Spleen (tissue), 11 donors: Measurements from ENCODE around the gene SPNS2. TPM values are rescaled to one million over a fixed set of nuclear protein-coding genes. Genes with fewer than 3 reads are reported as not detected.
A peak's percentile ranks its signal among the peaks of the same experiment; 100 is the strongest.

ENCODE experiments used
- DNase-seq: peaks from one replicate; pipeline ENCODE4 v3.0.0-alpha.2; 2020
- H3K27ac ChIP-seq, 8 donors: fragments of 200-600 bp; sonication (generic) in 7 of 8; 1 replicate in 4 of 8; 2 replicates in 4 of 8; pipeline versions ENCODE4 v1.5.0 to v1.8.0; 2016 to 2021; ENCODE audit warnings: inconsistent platforms in 4 of 8, mild to moderate bottlenecking in 4 of 8, moderate library complexity in 1 of 8
- H3K27me3 ChIP-seq, 7 donors: fragments of 200-600 bp; sonication (generic) in 6 of 7; replicated peaks in 1 of 7; 1 replicate in 4 of 7; 2 replicates in 3 of 7; pipeline versions ENCODE4 v1.5.0 to v1.8.0; 2016 to 2021; ENCODE audit warnings: inconsistent platforms in 3 of 7, mild to moderate bottlenecking in 1 of 7
- H3K36me3 ChIP-seq, 6 donors: fragments of 200-600 bp; sonication (generic) in 5 of 6; 1 replicate in 4 of 6; 2 replicates in 2 of 6; pipeline versions ENCODE4 v1.5.0 to v1.8.0; 2016 to 2021; ENCODE audit warnings: inconsistent platforms in 2 of 6
- H3K4me1 ChIP-seq, 6 donors: fragments of 200-600 bp; sonication (generic) in 5 of 6; 1 replicate in 3 of 6; 2 replicates in 3 of 6; pipeline versions ENCODE4 v1.5.0 to v1.8.0; 2016 to 2021; ENCODE audit warnings: inconsistent platforms in 3 of 6
- H3K4me3 ChIP-seq, 8 donors: fragments of 200-600 bp; sonication (generic) in 7 of 8; 1 replicate in 4 of 8; 2 replicates in 4 of 8; pipeline versions ENCODE4 v1.5.0 to v1.8.0; 2016 to 2021; ENCODE audit warnings: inconsistent platforms in 4 of 8, mild to moderate bottlenecking in 4 of 8, moderate library complexity in 2 of 8
- H3K9me3 ChIP-seq, 8 donors: fragments of 200-600 bp; sonication (generic) in 7 of 8; 1 replicate in 4 of 8; 2 replicates in 4 of 8; pipeline versions ENCODE4 v1.5.0 to v1.8.0; 2016 to 2021; ENCODE audit warnings: inconsistent platforms in 4 of 8
- POLR2A ChIP-seq, 3 donors: fragments of 450-650 bp; IDR thresholded peaks; one replicate each; pipeline ENCODE4 v1.5.1; 2017; ENCODE audit warnings: antibody characterized with exemption in 3 of 3, mild to moderate bottlenecking in 1 of 3
- POLR2AphosphoS5 ChIP-seq, 3 donors: sonication (generic); formaldehyde crosslinking; IDR thresholded peaks; one replicate each; pipeline ENCODE4 v1.5.1; 2017; ENCODE audit warnings: antibody characterized with exemption in 3 of 3
- WGBS, 5 donors: extraction: QIAGEN DNeasy Blood & Tissue Kit in 3 of 5; methylation state at CpG; one replicate each; pipeline versions ENCODE4 v1.1.5 to v1.1.7; 2013 to 2018; 5-methylcytosine and 5-hydroxymethylcytosine counted together
- intact Hi-C: fragments of 100-400 bp; cut with DNase I; formaldehyde crosslinking; loops from one replicate; pipeline ENCODE4 v1.15.0; 2023; ENCODE audit warnings: low total_unique reads
- polyA plus RNA-seq, 3 donors: library from polyadenylated mRNA; stranded (reverse); fragments of 200-250 nt; gene quantifications; one replicate each; pipeline ENCODE4 v1.2.1, GENCODE V29; 2013
- total RNA-seq, 7 donors: library from RNA; depleted of rRNA in 3 of 7; stranded (reverse); fragments of >200 nt in 3 of 7; fragmentation: NEBNext Ultra II Directional in 4 of 7; extraction: Animal tissue kit (Norgen Biotek cat#: 25700) in 4 of 7; gene quantifications; one replicate each; pipeline versions ENCODE4 v1.1.0 to v1.2.1, GENCODE V29; 2016 to 2021
- TF ChIP-seq, protein P1 (sequence below), 11 experiments: fragments of 200-600 bp in 7 of 11; fragments of 450-650 bp in 4 of 11; sonication (generic) in 4 of 11; IDR thresholded peaks in 8 of 11; conservative IDR thresholded peaks in 3 of 11; 1 replicate in 7 of 11; 2 replicates in 4 of 11; pipeline versions ENCODE4 v1.4.0 to v1.8.0; 2016 to 2021; ENCODE audit warnings: antibody characterized with exemption in 11 of 11, inconsistent platforms in 4 of 11, mild to moderate bottlenecking in 1 of 11
- donor health status: healthy with polysubstance abuse.
- donor health status: DM: no; HTN: no; CAD: no; lungs with moderate emphysema.
- donor health status: DM: no; HTN: no; CAD: no.
- donor health status: Bipolar disorder and iron deficiency.
- donor health status: healthy.
- donor health status: DM: no; HTN: no; CAD: no.
- donor health status: DM: yes; HTN: yes; CAD: no.

The SPNS2 gene
- total and polyA plus RNA-seq, 10 donors = 8.1 to 53.5 (median 22.9) TPM

DNA sequence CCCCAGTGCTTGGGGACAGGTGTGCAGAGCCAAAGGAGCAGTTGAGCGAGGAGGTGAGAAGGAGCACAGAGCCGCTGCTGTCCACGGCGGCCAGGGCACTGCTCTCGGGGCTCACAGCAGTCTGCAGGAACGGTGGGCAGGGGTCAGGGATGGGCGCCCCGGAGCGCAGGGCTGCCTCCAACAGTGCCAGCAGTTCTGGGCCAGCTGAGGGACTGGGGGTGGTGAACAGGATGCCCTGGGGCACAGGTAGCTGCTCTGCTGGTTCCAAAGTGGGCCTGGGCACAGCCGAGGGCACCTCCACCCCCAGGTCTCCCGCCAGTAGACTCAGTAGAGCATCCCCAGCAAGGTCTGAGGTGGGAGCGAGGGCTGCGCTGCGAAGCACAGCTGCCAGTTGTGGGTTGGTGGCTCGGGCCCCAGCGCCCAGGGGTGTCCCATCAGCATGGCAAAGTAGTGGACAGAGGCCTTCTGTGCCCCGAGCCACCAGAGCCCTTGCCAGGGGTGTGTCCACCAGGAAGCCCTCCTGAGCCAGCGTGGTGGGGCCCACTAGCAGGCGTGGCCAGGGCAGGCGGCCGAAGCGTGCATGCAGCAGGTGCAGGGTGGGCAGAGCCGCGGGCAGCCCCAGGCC lies 59.8 kb downstream of the SPNS2 start:
- intact Hi-C loops = no loop called here

DNA sequence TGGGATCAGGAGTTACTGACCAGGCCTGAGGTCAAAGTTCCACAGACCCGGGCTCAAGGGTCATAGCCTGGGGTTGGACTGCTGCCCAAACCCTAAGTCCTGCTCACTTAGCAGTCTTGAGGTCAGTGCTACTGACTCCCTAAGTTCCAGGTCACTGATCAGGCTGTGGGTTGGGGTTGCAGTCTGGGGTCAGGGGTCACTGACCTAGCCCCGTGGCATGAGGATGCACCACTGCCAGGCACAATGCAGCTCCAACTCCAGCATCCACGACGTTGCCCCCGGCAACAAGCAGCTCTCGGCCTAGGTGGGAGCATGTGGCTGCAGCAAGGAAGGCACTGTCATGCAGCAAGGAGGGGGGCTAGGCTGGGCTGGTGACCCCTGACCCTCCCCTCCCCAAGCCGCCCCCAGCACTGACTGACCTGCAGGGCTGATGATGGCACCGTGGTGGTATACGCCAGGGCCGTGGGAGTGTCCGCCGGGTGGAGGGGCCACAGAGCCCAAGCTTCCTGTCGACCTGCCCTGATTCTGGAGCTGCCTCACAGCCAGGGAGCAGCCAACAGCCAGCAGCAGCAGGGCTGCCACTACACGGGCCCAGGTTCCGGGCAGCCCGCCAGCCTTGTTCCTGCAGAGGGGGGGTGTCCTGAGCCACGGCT lies 60.6 kb downstream of the SPNS2 start:
- Histone ChIP-seq H3K36me3 (no peaks in the 10 kb centered on the region), H3K4me3 (no peak overlapping the region), H3K4me1 (peaks cover 11 to 52% (median 30%) of the 10 kb centered on the region in 6 donors), H3K27ac (no peak overlapping the region), H3K9me3 (no peaks in the 10 kb centered on the region), H3K27me3 (no peaks in the 10 kb centered on the region)
- intact Hi-C loops = no loop called here
- 60 to 83% (median 78%) methylated on average over 1 to 17 of the region's 17 CpGs for WGBS, 5 donors
- peak; percentile 73 for DNase-seq
- TF ChIP-seq, protein P1, sequence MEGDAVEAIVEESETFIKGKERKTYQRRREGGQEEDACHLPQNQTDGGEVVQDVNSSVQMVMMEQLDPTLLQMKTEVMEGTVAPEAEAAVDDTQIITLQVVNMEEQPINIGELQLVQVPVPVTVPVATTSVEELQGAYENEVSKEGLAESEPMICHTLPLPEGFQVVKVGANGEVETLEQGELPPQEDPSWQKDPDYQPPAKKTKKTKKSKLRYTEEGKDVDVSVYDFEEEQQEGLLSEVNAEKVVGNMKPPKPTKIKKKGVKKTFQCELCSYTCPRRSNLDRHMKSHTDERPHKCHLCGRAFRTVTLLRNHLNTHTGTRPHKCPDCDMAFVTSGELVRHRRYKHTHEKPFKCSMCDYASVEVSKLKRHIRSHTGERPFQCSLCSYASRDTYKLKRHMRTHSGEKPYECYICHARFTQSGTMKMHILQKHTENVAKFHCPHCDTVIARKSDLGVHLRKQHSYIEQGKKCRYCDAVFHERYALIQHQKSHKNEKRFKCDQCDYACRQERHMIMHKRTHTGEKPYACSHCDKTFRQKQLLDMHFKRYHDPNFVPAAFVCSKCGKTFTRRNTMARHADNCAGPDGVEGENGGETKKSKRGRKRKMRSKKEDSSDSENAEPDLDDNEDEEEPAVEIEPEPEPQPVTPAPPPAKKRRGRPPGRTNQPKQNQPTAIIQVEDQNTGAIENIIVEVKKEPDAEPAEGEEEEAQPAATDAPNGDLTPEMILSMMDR (IDR thresholded peaks at IDR 0.05 in 8 of 11, conservative IDR thresholded peaks at IDR 0.05 in 3 of 11) = no peak
- TF ChIP-seq POLR2AphosphoS5 (IDR thresholded peaks at IDR 0.05) (no peak), POLR2A (IDR thresholded peaks at IDR 0.05) (no peak)

More for the DNA sequence above, 59.8 kb downstream of the SPNS2 start:
- H3K9me3 ChIP-seq = no peaks in the 10 kb centered on the region
- peaks cover 16 to 60% (median 38%) of the 10 kb centered on the region in 6 donors for H3K4me1 ChIP-seq
- TF ChIP-seq POLR2A (IDR thresholded peaks at IDR 0.05) (no peak), POLR2AphosphoS5 (IDR thresholded peaks at IDR 0.05) (no peak)
- TF ChIP-seq, protein P1 (IDR thresholded peaks at IDR 0.05 in 8 of 11, conservative IDR thresholded peaks at IDR 0.05 in 3 of 11) = no peak
- peak; percentile 66 for DNase-seq
- no peak overlapping the region for H3K4me3 ChIP-seq
- no peak overlapping the region for H3K27ac ChIP-seq
- H3K27me3 ChIP-seq = no peaks in the 10 kb centered on the region
- 93 to 100% (median 96%) methylated on average over 2 to 24 of the region's 24 CpGs for WGBS, 5 donors
- peaks cover 0 to 7% (median 4%) of the 10 kb centered on the region in 6 donors for H3K36me3 ChIP-seq

DNA sequence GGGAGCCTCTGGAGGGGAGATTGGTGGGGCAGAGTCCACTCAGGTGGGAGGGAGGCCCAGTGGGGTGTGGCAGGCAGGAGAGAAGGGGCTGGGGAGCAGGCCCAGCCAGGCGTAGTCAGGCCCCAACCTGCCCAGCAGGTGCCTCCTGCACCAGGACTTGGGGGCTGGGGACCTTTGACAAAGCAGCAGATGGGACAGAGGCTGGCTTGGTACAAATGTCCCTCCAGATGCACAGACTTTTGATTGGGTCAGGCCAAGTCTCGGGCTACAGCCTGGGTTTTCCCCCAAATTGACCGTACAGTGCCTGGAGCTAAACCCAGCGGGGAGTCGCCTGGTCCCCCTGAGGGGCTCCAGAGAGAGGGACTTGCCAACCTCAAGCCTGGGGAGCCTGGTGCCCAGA lies 61.3 kb downstream of the SPNS2 start:
- intact Hi-C loops = loop anchor here (10.0 kb wide), 2 partner anchors 135 to 325 kb away; no protein-coding TSS in a partner anchor
- Histone ChIP-seq H3K4me1 (peaks cover 5 to 45% (median 23%) of the 10 kb centered on the region in 6 donors), H3K27me3 (no peaks in the 10 kb centered on the region), H3K4me3 (no peak overlapping the region), H3K36me3 (no peaks in the 10 kb centered on the region), H3K27ac (no peak overlapping the region), H3K9me3 (no peaks in the 10 kb centered on the region)
- WGBS, 5 donors = 87 to 100% (median 91%) methylated on average over 1 to 5 of the region's 5 CpGs
- TF ChIP-seq POLR2AphosphoS5 (IDR thresholded peaks at IDR 0.05) (no peak), POLR2A (IDR thresholded peaks at IDR 0.05) (no peak)
- TF ChIP-seq, protein P1 (IDR thresholded peaks at IDR 0.05 in 8 of 11, conservative IDR thresholded peaks at IDR 0.05 in 3 of 11) = no peak
- peak; percentile 70 for DNase-seq

DNA sequence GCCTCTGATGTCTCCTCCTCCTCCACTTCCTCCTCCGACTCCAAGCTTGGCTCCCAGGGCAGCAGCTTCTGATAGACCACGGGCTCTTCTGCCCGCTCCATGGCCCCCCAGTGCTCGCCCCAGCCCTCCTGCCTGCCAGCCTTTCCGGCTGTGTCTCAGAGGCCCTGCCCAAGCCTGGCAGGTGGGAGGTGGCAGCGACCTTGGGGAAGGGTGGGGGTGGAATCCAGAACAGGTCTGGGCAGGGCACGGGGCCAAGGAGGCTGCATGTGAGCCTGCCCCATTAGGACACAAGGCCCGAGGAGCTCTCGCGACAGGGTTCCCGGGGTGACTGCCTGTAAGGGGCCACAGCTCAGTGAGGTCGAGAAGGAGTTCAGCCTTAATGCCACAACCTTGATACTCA lies 61.7 kb downstream of the SPNS2 start, which contains the start of gene GGT6:
Gene GGT6, minus strand, starts transcription at position 157 of the 400 bp plus-strand sequence. Its CDS starts 56 bp downstream, at position 101.
- Histone ChIP-seq H3K4me3 (no peak within 1 kb of the TSS), H3K9me3 (no peaks in the 10 kb centered on the region), H3K27ac (no peak within 1 kb of the TSS), H3K4me1 (peaks cover 6 to 45% (median 24%) of the 10 kb centered on the region in 6 donors), H3K27me3 (no peaks in the 10 kb centered on the region), H3K36me3 (no peaks in the 10 kb centered on the region)
- peak; percentile 63 for DNase-seq
- intact Hi-C loops = loop anchor here (10.0 kb wide), 2 partner anchors 136 to 324 kb away; no protein-coding TSS in a partner anchor
- 83 to 92% (median 89%) methylated on average over 12 of the region's 12 CpGs for WGBS, 5 donors
- TF ChIP-seq POLR2AphosphoS5 (IDR thresholded peaks at IDR 0.05) (no peak), POLR2A (IDR thresholded peaks at IDR 0.05) (no peak)
- TF ChIP-seq, protein P1 (IDR thresholded peaks at IDR 0.05 in 8 of 11, conservative IDR thresholded peaks at IDR 0.05 in 3 of 11) = no peak
